ENCODE measurements around the gene ACTR1B.
A peak's percentile ranks its signal among the peaks of the same experiment; 100 is the strongest.

The ACTR1B gene

GRCh38 chr2:97654309-97654708, 9.5 kb downstream of the ACTR1B start:
- H3K4me3 ChIP-seq (replicated peaks in 1 of 2; ENCODE audit: low read depth in 2 of 2, low read length in 2 of 2): no peak overlapping the region
- DNase-seq (ENCODE audit: low read depth in 2 of 2): no peak
- TF ChIP-seq CTCF (IDR thresholded peaks at IDR 0.05; ENCODE audit: low read depth, low read length): no peak

- no peak for DNase-seq (ENCODE audit: low read depth in 2 of 2)
- H3K4me3 ChIP-seq (replicated peaks in 1 of 2; ENCODE audit: low read depth in 2 of 2, low read length in 2 of 2): no peak overlapping the region
- no peak for TF ChIP-seq CTCF (IDR thresholded peaks at IDR 0.05; ENCODE audit: low read depth, low read length)
Measured at GRCh38 chr2:97653874-97654273, 10.0 kb downstream of the ACTR1B start.

- no peak overlapping the region for H3K4me3 ChIP-seq (replicated peaks in 1 of 2; ENCODE audit: low read depth in 2 of 2, low read length in 2 of 2)
- DNase-seq (ENCODE audit: low read depth in 2 of 2): no peak
- TF ChIP-seq CTCF (IDR thresholded peaks at IDR 0.05; ENCODE audit: low read depth, low read length): no peak
Measured at GRCh38 chr2:97653473-97653872, 10.4 kb downstream of the ACTR1B start.

GRCh38 chr2:97651114-97651513, 12.7 kb downstream of the ACTR1B start:
- no peak for TF ChIP-seq CTCF (IDR thresholded peaks at IDR 0.05; ENCODE audit: low read depth, low read length)
- DNase-seq (ENCODE audit: low read depth in 2 of 2): no peak
- no peak overlapping the region for H3K4me3 ChIP-seq (replicated peaks in 1 of 2; ENCODE audit: low read depth in 2 of 2, low read length in 2 of 2)

GRCh38 chr2:97646977-97647376, 16.9 kb downstream of the ACTR1B start:
- peak overlapping the region; percentile 77 to 99 for H3K4me3 ChIP-seq (replicated peaks in 1 of 2; ENCODE audit: low read depth in 2 of 2, low read length in 2 of 2)
- no peak for TF ChIP-seq CTCF (IDR thresholded peaks at IDR 0.05; ENCODE audit: low read depth, low read length)

GRCh38 chr2:97645695-97646629, 17.9 kb downstream of the ACTR1B start, which contains the start of gene COX5B:
Gene COX5B (plus strand): TSS chr2:97646062. CDS start chr2:97646087, 25 bp downstream.
- H3K4me3 ChIP-seq (replicated peaks in 1 of 2; ENCODE audit: low read depth in 2 of 2, low read length in 2 of 2): peak within 1 kb of the TSS; percentile 77 to 99
- DNase-seq (ENCODE audit: low read depth in 2 of 2): peak; percentile 96 to 98
- no peak for TF ChIP-seq CTCF (IDR thresholded peaks at IDR 0.05; ENCODE audit: low read depth, low read length)

More at GRCh38 chr2:97646977-97647376, 16.9 kb downstream of the ACTR1B start:
- no peak for DNase-seq (ENCODE audit: low read depth in 2 of 2)
